DOHH2 (cell line): ENCODE data around the gene MYH16.
"Not testable (repeated sequence)": the region's sequence is repeated elsewhere in the genome, so short reads cannot be mapped to it uniquely, and the experiment has no call there.

Experiments used
- H3F3A ChIP-seq: fragments of 200-600 bp; sonication (generic), shearing (Covaris generic); 2 replicates; pipeline ENCODE4 v1.6.0; 2016; ENCODE audit warnings: antibody characterized with exemption, mild to moderate bottlenecking; ENCODE audit not compliant: control insufficient read depth, insufficient read depth
- H3K27ac ChIP-seq: fragments of 200-600 bp; sonication (generic); 2 replicates; pipeline ENCODE4 v1.5.1; 2014; ENCODE audit warnings: low read depth, mild to moderate bottlenecking, low read length, moderate library complexity
- H3K27me3 ChIP-seq: fragments of 200-600 bp; sonication (generic); 2 replicates; pipeline ENCODE4 v1.6.1; 2014; ENCODE audit warnings: mild to moderate bottlenecking, low read length, mixed read lengths; ENCODE audit not compliant: control insufficient read depth
- H3K36me3 ChIP-seq: fragments of 200-600 bp; sonication (generic); 2 replicates; pipeline ENCODE4 v1.6.1; 2014; ENCODE audit warnings: mild to moderate bottlenecking, low read length, moderate library complexity, mixed read lengths; ENCODE audit not compliant: control insufficient read depth
- H3K4me1 ChIP-seq: fragments of 200-600 bp; sonication (generic); 2 replicates; pipeline ENCODE4 v1.6.1; 2014; ENCODE audit warnings: mild to moderate bottlenecking, low read length, mixed read lengths; ENCODE audit not compliant: control insufficient read depth
- H3K4me2 ChIP-seq: fragments of 200-600 bp; sonication (generic); 2 replicates; pipeline ENCODE4 v1.6.0; 2014; ENCODE audit warnings: mild to moderate bottlenecking, low read length, moderate library complexity
- H3K4me3 ChIP-seq: fragments of 200-600 bp; sonication (generic); 2 replicates; pipeline ENCODE4 v1.5.1; 2014; ENCODE audit warnings: mild to moderate bottlenecking, low read length, mixed read lengths
- H3K79me2 ChIP-seq: fragments of 200-600 bp; sonication (generic); 2 replicates; pipeline ENCODE4 v1.6.1; 2014; ENCODE audit warnings: mild to moderate bottlenecking, low read length, mixed read lengths; ENCODE audit not compliant: control insufficient read depth
- H3K9me2 ChIP-seq: fragments of 200-600 bp; sonication (generic); replicated peaks from 2 replicates; pipeline ENCODE4 v1.6.1; 2014; ENCODE audit warnings: mild to moderate bottlenecking, low read length, mixed read lengths; ENCODE audit not compliant: control insufficient read depth
- H3K9me3 ChIP-seq: fragments of 200-600 bp; sonication (generic); 2 replicates; pipeline ENCODE4 v1.6.1; 2014; ENCODE audit warnings: antibody characterized with exemption, low read length, mixed read lengths; ENCODE audit not compliant: control insufficient read depth, insufficient read depth
- H4K20me1 ChIP-seq: fragments of 200-600 bp; sonication (generic); 2 replicates; pipeline ENCODE4 v1.6.0; 2014; ENCODE audit warnings: low read depth, mild to moderate bottlenecking, antibody characterized with exemption, low read length, moderate library complexity; ENCODE audit not compliant: control insufficient read depth, insufficient read depth
- EZH2phosphoT487 ChIP-seq: fragments of 200-600 bp; sonication (generic); IDR thresholded peaks from 2 replicates; pipeline ENCODE4 v1.6.1; 2017; ENCODE audit warnings: borderline replicate concordance, mild to moderate bottlenecking, antibody characterized with exemption, low read length, moderate library complexity, mixed read lengths
- TF ChIP-seq, protein P1 (sequence below): fragments of 200-600 bp; sonication (generic); IDR thresholded peaks from one replicate; pipeline ENCODE4 v1.5.1; 2014; ENCODE audit warnings: antibody characterized with exemption, mild to moderate bottlenecking, low read depth, low read length; ENCODE audit not compliant: poor library complexity, severe bottlenecking

The MYH16 gene

DNA sequence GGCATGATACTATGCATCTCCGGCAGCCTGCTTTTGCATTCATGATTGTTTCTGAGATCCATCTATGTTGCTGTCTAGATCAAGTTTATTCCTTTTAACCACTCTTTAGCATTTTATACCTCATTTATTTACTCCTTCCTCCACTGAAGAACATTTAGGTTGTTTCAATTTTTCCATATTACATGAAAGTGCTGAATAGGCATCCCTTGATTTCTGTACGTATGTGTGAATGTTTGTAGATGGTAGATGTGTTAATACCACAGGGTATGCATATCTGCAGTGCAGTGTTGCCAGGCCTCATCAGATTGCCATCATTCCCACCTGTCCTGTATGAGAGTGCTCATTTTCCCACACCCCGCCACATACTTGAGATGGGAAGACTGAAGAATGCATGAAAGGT lies 67.0 kb downstream of the MYH16 start:
- Histone ChIP-seq H3K4me3 (no peak overlapping the region), H3K4me1 (no peaks in the 10 kb centered on the region), H3K36me3 (peaks cover 77% of the 10 kb centered on the region), H3K27ac (no peak overlapping the region), H3K4me2 (no peak overlapping the region), H3F3A (peaks cover 7% of the 10 kb centered on the region; the same call in 1 of the 2 replicates), H4K20me1 (no peaks in the 10 kb centered on the region), H3K27me3 (no peaks in the 10 kb centered on the region), H3K9me2 (no peaks in the 10 kb centered on the region), H3K79me2 (peaks cover 7% of the 10 kb centered on the region), H3K9me3 (no peaks in the 10 kb centered on the region)
- TF ChIP-seq, protein P1, sequence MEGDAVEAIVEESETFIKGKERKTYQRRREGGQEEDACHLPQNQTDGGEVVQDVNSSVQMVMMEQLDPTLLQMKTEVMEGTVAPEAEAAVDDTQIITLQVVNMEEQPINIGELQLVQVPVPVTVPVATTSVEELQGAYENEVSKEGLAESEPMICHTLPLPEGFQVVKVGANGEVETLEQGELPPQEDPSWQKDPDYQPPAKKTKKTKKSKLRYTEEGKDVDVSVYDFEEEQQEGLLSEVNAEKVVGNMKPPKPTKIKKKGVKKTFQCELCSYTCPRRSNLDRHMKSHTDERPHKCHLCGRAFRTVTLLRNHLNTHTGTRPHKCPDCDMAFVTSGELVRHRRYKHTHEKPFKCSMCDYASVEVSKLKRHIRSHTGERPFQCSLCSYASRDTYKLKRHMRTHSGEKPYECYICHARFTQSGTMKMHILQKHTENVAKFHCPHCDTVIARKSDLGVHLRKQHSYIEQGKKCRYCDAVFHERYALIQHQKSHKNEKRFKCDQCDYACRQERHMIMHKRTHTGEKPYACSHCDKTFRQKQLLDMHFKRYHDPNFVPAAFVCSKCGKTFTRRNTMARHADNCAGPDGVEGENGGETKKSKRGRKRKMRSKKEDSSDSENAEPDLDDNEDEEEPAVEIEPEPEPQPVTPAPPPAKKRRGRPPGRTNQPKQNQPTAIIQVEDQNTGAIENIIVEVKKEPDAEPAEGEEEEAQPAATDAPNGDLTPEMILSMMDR = no peak
- no peak for TF ChIP-seq EZH2phosphoT487

DNA sequence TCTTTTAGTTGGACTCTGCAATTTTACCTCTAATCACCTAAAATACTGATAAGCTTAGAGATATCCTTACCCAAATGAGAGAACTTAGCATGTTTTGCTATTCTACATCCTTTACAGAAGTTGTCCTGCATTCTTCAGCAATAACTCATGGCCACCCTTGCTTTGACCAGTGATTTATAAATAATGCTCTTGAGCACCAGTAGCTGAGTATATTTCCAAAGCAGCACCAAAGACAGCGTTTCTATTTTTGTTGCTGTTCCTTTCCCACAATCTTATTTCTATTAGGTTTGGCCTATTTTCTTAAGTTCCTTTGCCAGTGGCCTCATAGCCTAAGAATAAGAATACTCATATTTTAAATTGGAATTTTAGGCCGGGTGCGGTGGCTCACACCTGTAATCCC lies 68.0 kb downstream of the MYH16 start:
- no peaks in the 10 kb centered on the region for H4K20me1 ChIP-seq

GRCh38 chr7:99344061-99344647 lies 71.5 kb downstream of the MYH16 start:
- Histone ChIP-seq H3K4me1 (no peaks in the 10 kb centered on the region), H3K4me2 (no peak overlapping the region), H3K27me3 (no peaks in the 10 kb centered on the region), H3K36me3 (peaks cover 77% of the 10 kb centered on the region), H3K79me2 (0 out of 2 replicates have a peak, but pooled peaks cover 4% of the 10 kb centered on the region), H3K9me2 (no peaks in the 10 kb centered on the region), H3K27ac (no peak overlapping the region), H3K9me3 (no peaks in the 10 kb centered on the region), H4K20me1 (no peaks in the 10 kb centered on the region), H3K4me3 (no peak overlapping the region), H3F3A (peaks cover 8% of the 10 kb centered on the region; the same call in 1 of the 2 replicates)
- TF ChIP-seq EZH2phosphoT487 = no peak

More for the DNA sequence above, 68.0 kb downstream of the MYH16 start:
- Histone ChIP-seq H3K9me2 (no peaks in the 10 kb centered on the region), H3K4me1 (no peaks in the 10 kb centered on the region), H3K27me3 (no peaks in the 10 kb centered on the region), H3K4me2 (no peak overlapping the region), H3K9me3 (no peaks in the 10 kb centered on the region), H3K27ac (no peak overlapping the region), H3K79me2 (0 out of 2 replicates have a peak, but pooled peaks cover 2% of the 10 kb centered on the region), H3F3A (peaks cover 8% of the 10 kb centered on the region; the same call in 1 of the 2 replicates), H3K4me3 (no peak overlapping the region), H3K36me3 (peaks cover 79% of the 10 kb centered on the region)
- TF ChIP-seq, protein P1 = no peak
- no peak for TF ChIP-seq EZH2phosphoT487

GRCh38 chr7:99350641-99351040 lies 78.0 kb downstream of the MYH16 start:
- H3K27ac ChIP-seq, H4K20me1 ChIP-seq, H3K9me2 ChIP-seq, H3K9me3 ChIP-seq, H3K4me2 ChIP-seq, H3K4me3 ChIP-seq, H3K4me1 ChIP-seq, H3F3A ChIP-seq, H3K27me3 ChIP-seq, H3K79me2 ChIP-seq: not testable (repeated sequence)
- peaks cover 71% of the 10 kb centered on the region for H3K36me3 ChIP-seq
